Liver (tissue), 9 donors: ENCODE measurements around the gene MAP1LC3B. TPM values are rescaled to one million over a fixed set of nuclear protein-coding genes. Genes with fewer than 3 reads are reported as not detected.

Experiments
- DNase-seq: peaks from one replicate; pipeline ENCODE4 v3.0.0-alpha.2; 2017; ENCODE audit warnings: low spot score
- H3K27ac ChIP-seq, 2 donors: one replicate each; pipeline ENCODE4 v1.7.0; 2013; ENCODE audit warnings: inconsistent platforms in 2 of 2, low read length in 2 of 2, control low read depth in 1 of 2, low read depth in 1 of 2, mild to moderate bottlenecking in 1 of 2
- H3K27me3 ChIP-seq, 4 donors: one replicate each; pipeline versions ENCODE4 v1.6.1 to v1.7.0; 2013; ENCODE audit warnings: low read length in 3 of 4, inconsistent platforms in 1 of 4, mild to moderate bottlenecking in 1 of 4, moderate library complexity in 1 of 4; ENCODE audit not compliant: control insufficient read depth in 4 of 4, insufficient read depth in 4 of 4
- H3K36me3 ChIP-seq, 4 donors: one replicate each; pipeline versions ENCODE4 v1.6.1 to v1.7.0; 2013; ENCODE audit warnings: low read length in 3 of 4, mild to moderate bottlenecking in 3 of 4, low read depth in 1 of 4, moderate library complexity in 1 of 4; ENCODE audit not compliant: control insufficient read depth in 4 of 4, insufficient read depth in 3 of 4
- H3K4me1 ChIP-seq, 4 donors: one replicate each; pipeline versions ENCODE4 v1.6.1 to v1.7.0; 2013; ENCODE audit warnings: low read length in 3 of 4, mild to moderate bottlenecking in 3 of 4, moderate library complexity in 1 of 4; ENCODE audit not compliant: control insufficient read depth in 4 of 4, insufficient read depth in 4 of 4
- H3K4me3 ChIP-seq, 3 donors: one replicate each; pipeline versions ENCODE4 v1.6.1 to v1.7.0; 2013; ENCODE audit warnings: low read length in 3 of 3, control low read depth in 1 of 3, low read depth in 1 of 3, mild to moderate bottlenecking in 1 of 3
- H3K9ac ChIP-seq, 2 donors: one replicate each; pipeline ENCODE4 v1.7.0; 2013; ENCODE audit warnings: low read length in 2 of 2, mild to moderate bottlenecking in 2 of 2, moderate library complexity in 2 of 2, control low read depth in 1 of 2, low read depth in 1 of 2
- H3K9me3 ChIP-seq, 4 donors: one replicate each; pipeline versions ENCODE4 v1.6.1 to v1.7.0; 2013; ENCODE audit warnings: low read length in 3 of 4; ENCODE audit not compliant: control insufficient read depth in 4 of 4
- ATF3 ChIP-seq: IDR thresholded peaks from 2 replicates; pipeline ENCODE4 v1.6.1; 2016; ENCODE audit warnings: antibody characterized with exemption
- FOXA1 ChIP-seq: IDR thresholded peaks from 2 replicates; pipeline ENCODE4 v1.6.1; 2016; ENCODE audit warnings: antibody characterized with exemption
- FOXA2 ChIP-seq: IDR thresholded peaks from 2 replicates; pipeline ENCODE4 v1.6.1; 2016; ENCODE audit warnings: antibody characterized with exemption
- HNF4A ChIP-seq, 2 donors: conservative IDR thresholded peaks; 2 replicates each; pipeline ENCODE4 v1.6.1; 2016; ENCODE audit warnings: antibody characterized with exemption in 2 of 2, mild to moderate bottlenecking in 2 of 2
- JUND ChIP-seq, 2 donors: IDR thresholded peaks; 2 replicates each; pipeline ENCODE4 v1.6.1; 2016; ENCODE audit warnings: antibody characterized with exemption in 2 of 2
- MAX ChIP-seq: IDR thresholded peaks from 2 replicates; pipeline ENCODE4 v1.6.1; 2016; ENCODE audit warnings: antibody characterized with exemption
- NR2F2 ChIP-seq: IDR thresholded peaks from 2 replicates; pipeline ENCODE4 v1.6.1; 2016; ENCODE audit warnings: antibody characterized with exemption
- RAD21 ChIP-seq, 2 donors: IDR thresholded peaks; 2 replicates each; pipeline ENCODE4 v1.6.1; 2016; ENCODE audit warnings: antibody characterized with exemption in 2 of 2, mild to moderate bottlenecking in 2 of 2
- REST ChIP-seq: IDR thresholded peaks from 2 replicates; pipeline ENCODE4 v1.6.1; 2016; ENCODE audit warnings: antibody characterized with exemption, mild to moderate bottlenecking
- RXRA ChIP-seq, 2 donors: IDR thresholded peaks; 2 replicates each; pipeline ENCODE4 v1.6.1; 2017 to 2018; ENCODE audit warnings: antibody characterized with exemption in 2 of 2, mild to moderate bottlenecking in 1 of 2
- SP1 ChIP-seq: IDR thresholded peaks from 2 replicates; pipeline ENCODE4 v1.6.1; 2018; ENCODE audit warnings: antibody characterized with exemption, mild to moderate bottlenecking
- TAF1 ChIP-seq: conservative IDR thresholded peaks from 2 replicates; pipeline ENCODE4 v1.6.1; 2016; ENCODE audit warnings: antibody characterized with exemption, mild to moderate bottlenecking
- YY1 ChIP-seq: IDR thresholded peaks from 2 replicates; pipeline ENCODE4 v1.6.1; 2016; ENCODE audit warnings: antibody characterized with exemption, mild to moderate bottlenecking
- WGBS: extraction: QIAGEN DNeasy Blood & Tissue Kit; methylation state at CpG from one replicate; pipeline ENCODE4 v1.1.7; 2013; 5-methylcytosine and 5-hydroxymethylcytosine counted together
- polyA plus RNA-seq, 2 donors: library from polyadenylated mRNA; stranded (reverse) in 1 of 2; unstranded in 1 of 2; fragments of 200-250 nt in 1 of 2; fragments of >200 nt in 1 of 2; fragmentation: Nextera tagmentation in 1 of 2; extraction: Ambion mirVana in 1 of 2; gene quantifications; one replicate each; pipeline versions ENCODE4 v1.2.1 to v1.2.3, GENCODE V29; 2013 to 2015
- total RNA-seq, 2 donors: library from RNA; depleted of rRNA; stranded (reverse); fragments of >200 nt; gene quantifications; one replicate each; pipeline ENCODE4 v1.2.3, GENCODE V29; 2014
- TF ChIP-seq, protein P1 (sequence below): IDR thresholded peaks from 2 replicates; pipeline ENCODE4 v1.6.1; 2016; ENCODE audit warnings: antibody characterized with exemption
- TF ChIP-seq, protein P2 (sequence below): fragments of 150-350 bp; IDR thresholded peaks from 2 replicates; pipeline ENCODE4 v1.5.1; 2017; ENCODE audit warnings: improper control_type of control experiment, low read depth, low read length; ENCODE audit not compliant: missing input control
- donor health status: healthy.
- donor health status: healthy.
- donor health status: healthy.
- donor health status: healthy.
- donor health status: healthy.

The MAP1LC3B gene
- total and polyA plus RNA-seq, 4 donors = 10.3 to 36.3 (median 15.7) TPM

- TF ChIP-seq REST (no peak), HNF4A (conservative IDR thresholded peaks at IDR 0.05) (no peak)
Observed at GRCh38 chr16:87446479-87446878, 54.3 kb downstream of the MAP1LC3B start (continued).

- DNase-seq = no peak
- H3K36me3 ChIP-seq = peaks cover 0 to 52% (median 17%) of the 10 kb centered on the region in 4 donors
- WGBS = 93% methylated on average over 6 of the region's 6 CpGs
- no peak overlapping the region for H3K4me3 ChIP-seq
- no peaks in the 10 kb centered on the region for H3K27me3 ChIP-seq
- no peak overlapping the region for H3K27ac ChIP-seq
- no peaks in the 10 kb centered on the region for H3K9me3 ChIP-seq
- TF ChIP-seq FOXA2 (no peak), RXRA (IDR thresholded peaks at IDR 0.05) (no peak), RAD21 (IDR thresholded peaks at IDR 0.05) (no peak), ATF3 (no peak), REST (no peak), SP1 (no peak), JUND (IDR thresholded peaks at IDR 0.05) (no peak), FOXA1 (no peak), TAF1 (no peak), YY1 (no peak), MAX (no peak), HNF4A (conservative IDR thresholded peaks at IDR 0.05) (no peak), NR2F2 (no peak)
- TF ChIP-seq, protein P1, sequence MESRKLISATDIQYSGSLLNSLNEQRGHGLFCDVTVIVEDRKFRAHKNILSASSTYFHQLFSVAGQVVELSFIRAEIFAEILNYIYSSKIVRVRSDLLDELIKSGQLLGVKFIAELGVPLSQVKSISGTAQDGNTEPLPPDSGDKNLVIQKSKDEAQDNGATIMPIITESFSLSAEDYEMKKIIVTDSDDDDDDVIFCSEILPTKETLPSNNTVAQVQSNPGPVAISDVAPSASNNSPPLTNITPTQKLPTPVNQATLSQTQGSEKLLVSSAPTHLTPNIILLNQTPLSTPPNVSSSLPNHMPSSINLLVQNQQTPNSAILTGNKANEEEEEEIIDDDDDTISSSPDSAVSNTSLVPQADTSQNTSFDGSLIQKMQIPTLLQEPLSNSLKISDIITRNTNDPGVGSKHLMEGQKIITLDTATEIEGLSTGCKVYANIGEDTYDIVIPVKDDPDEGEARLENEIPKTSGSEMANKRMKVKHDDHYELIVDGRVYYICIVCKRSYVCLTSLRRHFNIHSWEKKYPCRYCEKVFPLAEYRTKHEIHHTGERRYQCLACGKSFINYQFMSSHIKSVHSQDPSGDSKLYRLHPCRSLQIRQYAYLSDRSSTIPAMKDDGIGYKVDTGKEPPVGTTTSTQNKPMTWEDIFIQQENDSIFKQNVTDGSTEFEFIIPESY = no peak
- TF ChIP-seq, protein P2, sequence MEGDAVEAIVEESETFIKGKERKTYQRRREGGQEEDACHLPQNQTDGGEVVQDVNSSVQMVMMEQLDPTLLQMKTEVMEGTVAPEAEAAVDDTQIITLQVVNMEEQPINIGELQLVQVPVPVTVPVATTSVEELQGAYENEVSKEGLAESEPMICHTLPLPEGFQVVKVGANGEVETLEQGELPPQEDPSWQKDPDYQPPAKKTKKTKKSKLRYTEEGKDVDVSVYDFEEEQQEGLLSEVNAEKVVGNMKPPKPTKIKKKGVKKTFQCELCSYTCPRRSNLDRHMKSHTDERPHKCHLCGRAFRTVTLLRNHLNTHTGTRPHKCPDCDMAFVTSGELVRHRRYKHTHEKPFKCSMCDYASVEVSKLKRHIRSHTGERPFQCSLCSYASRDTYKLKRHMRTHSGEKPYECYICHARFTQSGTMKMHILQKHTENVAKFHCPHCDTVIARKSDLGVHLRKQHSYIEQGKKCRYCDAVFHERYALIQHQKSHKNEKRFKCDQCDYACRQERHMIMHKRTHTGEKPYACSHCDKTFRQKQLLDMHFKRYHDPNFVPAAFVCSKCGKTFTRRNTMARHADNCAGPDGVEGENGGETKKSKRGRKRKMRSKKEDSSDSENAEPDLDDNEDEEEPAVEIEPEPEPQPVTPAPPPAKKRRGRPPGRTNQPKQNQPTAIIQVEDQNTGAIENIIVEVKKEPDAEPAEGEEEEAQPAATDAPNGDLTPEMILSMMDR = no peak
- no peak overlapping the region for H3K9ac ChIP-seq
- no peaks in the 10 kb centered on the region for H3K4me1 ChIP-seq
Observed at GRCh38 chr16:87447323-87447722, 55.2 kb downstream of the MAP1LC3B start.
